IMR-90 (cell line): ENCODE data around the gene DPF3.

Experiments
- BHLHE40 ChIP-seq: fragments of 150-350 bp; IDR thresholded peaks from 2 replicates; pipeline ENCODE4 v1.6.1; 2016; ENCODE audit warnings: mild to moderate bottlenecking, low read depth, low read length
- CEBPB ChIP-seq: IDR thresholded peaks from 2 replicates; pipeline ENCODE4 v1.6.1; 2012; ENCODE audit warnings: low read depth, low read length, improper control_type of control experiment
- CHD1 ChIP-seq: IDR thresholded peaks from 2 replicates; pipeline ENCODE4 v1.6.1; 2012; ENCODE audit warnings: low read depth, low read length, improper control_type of control experiment
- CTCF ChIP-seq: conservative IDR thresholded peaks from 2 replicates; pipeline ENCODE4 v1.5.1; 2012; ENCODE audit warnings: mild to moderate bottlenecking, low read depth, low read length, improper control_type of control experiment
- ELK1 ChIP-seq: fragments of 150-350 bp; IDR thresholded peaks from 2 replicates; pipeline ENCODE4 v1.6.1; 2016; ENCODE audit warnings: low read depth, mild to moderate bottlenecking, low read length, moderate library complexity, borderline replicate concordance
- MAFK ChIP-seq: IDR thresholded peaks from 2 replicates; pipeline ENCODE4 v1.6.1; 2012; ENCODE audit warnings: low read depth, low read length, improper control_type of control experiment
- MXI1 ChIP-seq: IDR thresholded peaks from 2 replicates; pipeline ENCODE4 v1.6.1; 2012; ENCODE audit warnings: low read depth, mild to moderate bottlenecking, low read length, moderate library complexity, borderline replicate concordance
- NFE2L2 ChIP-seq: fragments of 150-350 bp; IDR thresholded peaks from 2 replicates; pipeline ENCODE4 v1.6.1; 2016; ENCODE audit warnings: low read depth, mild to moderate bottlenecking, low read length
- POLR2A ChIP-seq: IDR thresholded peaks from 2 replicates; pipeline ENCODE4 v1.6.1; 2012; ENCODE audit warnings: mild to moderate bottlenecking, low read depth, low read length
- RAD21 ChIP-seq: IDR thresholded peaks from 2 replicates; pipeline ENCODE4 v1.6.1; 2012; ENCODE audit warnings: low read length, improper control_type of control experiment
- RCOR1 ChIP-seq: IDR thresholded peaks from 2 replicates; pipeline ENCODE4 v1.6.1; 2012; ENCODE audit warnings: mild to moderate bottlenecking, low read length, improper control_type of control experiment; ENCODE audit not compliant: insufficient replicate concordance
- RFX5 ChIP-seq: IDR thresholded peaks from 2 replicates; pipeline ENCODE4 v1.8.0; 2012; ENCODE audit warnings: low read depth, mild to moderate bottlenecking, low read length, moderate library complexity
- SMC3 ChIP-seq: fragments of 150-350 bp; IDR thresholded peaks from 2 replicates; pipeline ENCODE4 v1.6.1; 2016; ENCODE audit warnings: low read depth, mild to moderate bottlenecking, antibody characterized with exemption, low read length, moderate library complexity
- USF2 ChIP-seq: fragments of 150-350 bp; IDR thresholded peaks from 2 replicates; pipeline ENCODE4 v1.6.1; 2017; ENCODE audit warnings: mild to moderate bottlenecking, antibody characterized with exemption, low read length, low read depth

GRCh38 chr14:72647782-72648181, 246.1 kb downstream of the DPF3 start:
- no peak for TF ChIP-seq RFX5
- TF ChIP-seq CTCF, result no peak
- TF ChIP-seq SMC3, result no peak
- TF ChIP-seq POLR2A, result no peak
- TF ChIP-seq CHD1, result no peak
- no peak for TF ChIP-seq USF2
- no peak for TF ChIP-seq RCOR1
- no peak for TF ChIP-seq MXI1
- TF ChIP-seq RAD21, result no peak
- TF ChIP-seq BHLHE40, result no peak
- no peak for TF ChIP-seq CEBPB
- no peak for TF ChIP-seq MAFK
- TF ChIP-seq NFE2L2, result no peak
- TF ChIP-seq ELK1, result no peak
